ENCODE results near the gene CACNA2D2. TPM values are rescaled to one million over a fixed set of nuclear protein-coding genes. Genes with fewer than 3 reads are reported as not detected.

Gene CACNA2D2
- total and polyA plus RNA-seq, 2 of the 13 experiments (the other 11 are each of a cell fraction or from before 2014, with no cell fraction given): not detected

DNA sequence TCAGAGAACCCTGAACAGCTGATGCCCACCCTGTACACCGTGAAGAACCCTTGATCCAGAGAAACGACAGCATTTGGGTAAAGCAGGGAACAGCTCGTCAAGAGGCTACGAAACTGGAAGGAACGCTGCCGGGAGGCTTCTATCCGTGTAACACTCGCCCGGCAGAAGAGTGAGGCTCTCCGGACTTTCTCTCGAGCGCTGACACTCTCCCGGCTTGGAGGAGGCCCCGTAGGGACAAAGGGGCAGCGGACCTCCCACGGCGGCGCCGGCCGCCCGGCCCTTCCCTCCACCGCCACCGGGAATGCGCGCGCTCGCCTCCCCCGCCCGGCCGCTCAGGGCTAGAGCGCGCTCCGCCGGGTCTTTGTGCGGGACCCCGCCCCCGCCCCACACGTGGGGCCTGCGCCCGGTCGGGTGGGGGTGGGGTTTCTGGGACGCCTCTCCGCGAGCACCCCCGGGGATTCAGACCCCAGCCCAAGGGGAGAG is 182.5 kb downstream of the CACNA2D2 start (continued):
- TF ChIP-seq, protein P1, sequence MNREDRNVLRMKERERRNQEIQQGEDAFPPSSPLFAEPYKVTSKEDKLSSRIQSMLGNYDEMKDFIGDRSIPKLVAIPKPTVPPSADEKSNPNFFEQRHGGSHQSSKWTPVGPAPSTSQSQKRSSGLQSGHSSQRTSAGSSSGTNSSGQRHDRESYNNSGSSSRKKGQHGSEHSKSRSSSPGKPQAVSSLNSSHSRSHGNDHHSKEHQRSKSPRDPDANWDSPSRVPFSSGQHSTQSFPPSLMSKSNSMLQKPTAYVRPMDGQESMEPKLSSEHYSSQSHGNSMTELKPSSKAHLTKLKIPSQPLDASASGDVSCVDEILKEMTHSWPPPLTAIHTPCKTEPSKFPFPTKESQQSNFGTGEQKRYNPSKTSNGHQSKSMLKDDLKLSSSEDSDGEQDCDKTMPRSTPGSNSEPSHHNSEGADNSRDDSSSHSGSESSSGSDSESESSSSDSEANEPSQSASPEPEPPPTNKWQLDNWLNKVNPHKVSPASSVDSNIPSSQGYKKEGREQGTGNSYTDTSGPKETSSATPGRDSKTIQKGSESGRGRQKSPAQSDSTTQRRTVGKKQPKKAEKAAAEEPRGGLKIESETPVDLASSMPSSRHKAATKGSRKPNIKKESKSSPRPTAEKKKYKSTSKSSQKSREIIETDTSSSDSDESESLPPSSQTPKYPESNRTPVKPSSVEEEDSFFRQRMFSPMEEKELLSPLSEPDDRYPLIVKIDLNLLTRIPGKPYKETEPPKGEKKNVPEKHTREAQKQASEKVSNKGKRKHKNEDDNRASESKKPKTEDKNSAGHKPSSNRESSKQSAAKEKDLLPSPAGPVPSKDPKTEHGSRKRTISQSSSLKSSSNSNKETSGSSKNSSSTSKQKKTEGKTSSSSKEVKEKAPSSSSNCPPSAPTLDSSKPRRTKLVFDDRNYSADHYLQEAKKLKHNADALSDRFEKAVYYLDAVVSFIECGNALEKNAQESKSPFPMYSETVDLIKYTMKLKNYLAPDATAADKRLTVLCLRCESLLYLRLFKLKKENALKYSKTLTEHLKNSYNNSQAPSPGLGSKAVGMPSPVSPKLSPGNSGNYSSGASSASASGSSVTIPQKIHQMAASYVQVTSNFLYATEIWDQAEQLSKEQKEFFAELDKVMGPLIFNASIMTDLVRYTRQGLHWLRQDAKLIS (CRISPR knock-in tag; IDR thresholded peaks at IDR 0.05): no peak
- no peak for TF ChIP-seq GATAD1 (CRISPR knock-in tag; IDR thresholded peaks at IDR 0.05)
- no peak for TF ChIP-seq ZNF557 (CRISPR knock-in tag; IDR thresholded peaks at IDR 0.05)
- no peak for TF ChIP-seq YY1 (IDR thresholded peaks at IDR 0.05; ENCODE audit: insufficient read depth, insufficient replicate concordance, low read depth, low read length)
- TF ChIP-seq HOXA5 (CRISPR knock-in tag; IDR thresholded peaks at IDR 0.05): 0 out of 2 replicates have a peak, but pooled peaks have one; percentile 7
- no peak for TF ChIP-seq ZNF562 (CRISPR knock-in tag; IDR thresholded peaks at IDR 0.05; ENCODE audit: borderline replicate concordance)
- no peak for TF ChIP-seq XBP1 (CRISPR knock-in tag; IDR thresholded peaks at IDR 0.05)
- TF ChIP-seq KDM4B (CRISPR knock-in tag; IDR thresholded peaks at IDR 0.05): no peak; the same call in 1 of the 2 replicates
- 0 out of 2 replicates have a peak, but pooled peaks have one; percentile 8 for TF ChIP-seq ZBTB42 (CRISPR knock-in tag; IDR thresholded peaks at IDR 0.05)
- TF ChIP-seq ZNF839 (CRISPR knock-in tag; IDR thresholded peaks at IDR 0.05; ENCODE audit: borderline replicate concordance): no peak
- peak; percentile 79 for TF ChIP-seq ZNF563 (CRISPR knock-in tag; IDR thresholded peaks at IDR 0.05)
- peak; percentile 21; the same call in 1 of the 2 replicates for TF ChIP-seq GATAD2A (CRISPR knock-in tag; IDR thresholded peaks at IDR 0.05)
- TF ChIP-seq, protein P2, sequence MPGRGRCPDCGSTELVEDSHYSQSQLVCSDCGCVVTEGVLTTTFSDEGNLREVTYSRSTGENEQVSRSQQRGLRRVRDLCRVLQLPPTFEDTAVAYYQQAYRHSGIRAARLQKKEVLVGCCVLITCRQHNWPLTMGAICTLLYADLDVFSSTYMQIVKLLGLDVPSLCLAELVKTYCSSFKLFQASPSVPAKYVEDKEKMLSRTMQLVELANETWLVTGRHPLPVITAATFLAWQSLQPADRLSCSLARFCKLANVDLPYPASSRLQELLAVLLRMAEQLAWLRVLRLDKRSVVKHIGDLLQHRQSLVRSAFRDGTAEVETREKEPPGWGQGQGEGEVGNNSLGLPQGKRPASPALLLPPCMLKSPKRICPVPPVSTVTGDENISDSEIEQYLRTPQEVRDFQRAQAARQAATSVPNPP (CRISPR knock-in tag; IDR thresholded peaks at IDR 0.05): no peak; the same call in 1 of the 2 replicates
- no peak for TF ChIP-seq ZNF773 (CRISPR knock-in tag; IDR thresholded peaks at IDR 0.05; ENCODE audit: borderline replicate concordance)
- TF ChIP-seq ZNF652 (CRISPR knock-in tag; IDR thresholded peaks at IDR 0.05; ENCODE audit: borderline replicate concordance, low read depth): no peak
- TF ChIP-seq, protein P3, sequence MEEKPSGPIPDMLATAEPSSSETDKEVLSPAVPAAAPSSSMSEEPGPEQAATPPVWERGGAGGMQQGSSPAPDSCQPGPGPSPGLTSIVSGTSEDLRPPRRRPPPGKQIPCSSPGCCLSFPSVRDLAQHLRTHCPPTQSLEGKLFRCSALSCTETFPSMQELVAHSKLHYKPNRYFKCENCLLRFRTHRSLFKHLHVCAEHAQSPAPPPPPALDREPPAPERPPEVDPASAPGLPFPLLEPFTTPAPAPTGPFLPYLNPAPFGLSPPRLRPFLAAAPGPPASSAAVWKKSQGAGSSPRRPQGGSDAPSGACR (CRISPR knock-in tag; IDR thresholded peaks at IDR 0.05): no peak
- TF ChIP-seq, protein P4, sequence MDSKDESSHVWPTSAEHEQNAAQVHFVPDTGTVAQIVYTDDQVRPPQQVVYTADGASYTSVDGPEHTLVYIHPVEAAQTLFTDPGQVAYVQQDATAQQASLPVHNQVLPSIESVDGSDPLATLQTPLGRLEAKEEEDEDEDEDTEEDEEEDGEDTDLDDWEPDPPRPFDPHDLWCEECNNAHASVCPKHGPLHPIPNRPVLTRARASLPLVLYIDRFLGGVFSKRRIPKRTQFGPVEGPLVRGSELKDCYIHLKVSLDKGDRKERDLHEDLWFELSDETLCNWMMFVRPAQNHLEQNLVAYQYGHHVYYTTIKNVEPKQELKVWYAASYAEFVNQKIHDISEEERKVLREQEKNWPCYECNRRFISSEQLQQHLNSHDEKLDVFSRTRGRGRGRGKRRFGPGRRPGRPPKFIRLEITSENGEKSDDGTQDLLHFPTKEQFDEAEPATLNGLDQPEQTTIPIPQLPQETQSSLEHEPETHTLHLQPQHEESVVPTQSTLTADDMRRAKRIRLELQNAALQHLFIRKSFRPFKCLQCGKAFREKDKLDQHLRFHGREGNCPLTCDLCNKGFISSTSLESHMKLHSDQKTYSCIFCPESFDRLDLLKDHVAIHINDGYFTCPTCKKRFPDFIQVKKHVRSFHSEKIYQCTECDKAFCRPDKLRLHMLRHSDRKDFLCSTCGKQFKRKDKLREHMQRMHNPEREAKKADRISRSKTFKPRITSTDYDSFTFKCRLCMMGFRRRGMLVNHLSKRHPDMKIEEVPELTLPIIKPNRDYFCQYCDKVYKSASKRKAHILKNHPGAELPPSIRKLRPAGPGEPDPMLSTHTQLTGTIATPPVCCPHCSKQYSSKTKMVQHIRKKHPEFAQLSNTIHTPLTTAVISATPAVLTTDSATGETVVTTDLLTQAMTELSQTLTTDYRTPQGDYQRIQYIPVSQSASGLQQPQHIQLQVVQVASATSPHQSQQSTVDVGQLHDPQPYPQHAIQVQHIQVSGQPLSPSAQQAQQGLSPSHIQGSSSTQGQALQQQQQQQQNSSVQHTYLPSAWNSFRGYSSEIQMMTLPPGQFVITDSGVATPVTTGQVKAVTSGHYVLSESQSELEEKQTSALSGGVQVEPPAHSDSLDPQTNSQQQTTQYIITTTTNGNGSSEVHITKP (CRISPR knock-in tag; IDR thresholded peaks at IDR 0.05; ENCODE audit: low read depth): no peak
- TF ChIP-seq ZNF788 (CRISPR knock-in tag; IDR thresholded peaks at IDR 0.05; ENCODE audit: borderline replicate concordance): 0 out of 2 replicates have a peak, but pooled peaks have one; percentile 38
- TF ChIP-seq, protein P5, sequence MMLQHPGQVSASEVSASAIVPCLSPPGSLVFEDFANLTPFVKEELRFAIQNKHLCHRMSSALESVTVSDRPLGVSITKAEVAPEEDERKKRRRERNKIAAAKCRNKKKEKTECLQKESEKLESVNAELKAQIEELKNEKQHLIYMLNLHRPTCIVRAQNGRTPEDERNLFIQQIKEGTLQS (CRISPR knock-in tag; IDR thresholded peaks at IDR 0.05): no peak
- TF ChIP-seq NR2F6 (IDR thresholded peaks at IDR 0.05): no peak
- no peak for TF ChIP-seq NR2F6 (CRISPR knock-in tag; IDR thresholded peaks at IDR 0.05)
- 0 out of 2 replicates have a peak, but pooled peaks have one; percentile 58 for TF ChIP-seq GLI4 (CRISPR knock-in tag; IDR thresholded peaks at IDR 0.05; ENCODE audit: borderline replicate concordance)

Data from HepG2 (cell line).